Renal pelvis (tissue), 4 donors: ENCODE measurements around the gene TGFB1. TPM values are rescaled to one million over a fixed set of nuclear protein-coding genes. Genes with fewer than 3 reads are reported as not detected.
"Not testable (repeated sequence)": the region's sequence is repeated elsewhere in the genome, so short reads cannot be mapped to it uniquely, and the experiment has no call there.

Experiments
- DNase-seq: peaks from one replicate; pipeline ENCODE4 v3.0.0-alpha.2; 2013
- polyA plus RNA-seq, 3 donors: library from polyadenylated mRNA; unstranded; fragments of 120-200 nt; gene quantifications; one replicate each; pipeline ENCODE4 v1.2.1, GENCODE V29; 2013; ENCODE audit not compliant: insufficient read length in 3 of 3

Gene TGFB1
- polyA plus RNA-seq, 3 donors = 28.9 to 33.1 (median 29.3) TPM

GRCh38 chr19:41376241-41376997, 22.7 kb upstream of the TGFB1 start, which contains the start of gene TMEM91:
TSS of gene TMEM91 (plus strand) at chr19:41376533. CDS start at chr19:41378310, 1,777 bp downstream.
- DNase-seq = no peak

DNA sequence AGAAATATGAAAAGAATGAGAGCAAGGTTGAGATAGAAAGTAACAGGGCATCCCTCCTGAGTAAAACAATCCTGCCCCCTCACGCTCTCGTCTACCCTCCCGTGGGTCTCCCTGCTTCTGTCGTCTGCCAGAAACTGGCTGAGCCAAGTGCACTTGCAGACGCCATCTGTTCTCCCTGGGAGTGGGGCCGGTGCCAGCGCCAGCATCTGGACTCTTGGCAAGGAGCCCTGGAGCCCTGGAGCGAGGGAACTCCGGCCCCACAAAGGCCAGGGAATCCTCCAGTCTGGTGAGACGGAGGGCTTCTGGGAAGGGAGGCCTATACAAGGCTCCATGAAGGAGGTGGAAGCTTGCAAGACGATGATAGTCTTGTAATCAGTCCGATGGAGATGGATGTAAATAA, 20.3 kb upstream of the TGFB1 start:
- DNase-seq = no peak

- DNase-seq = no peak
These were observed 18.8 kb upstream of the TGFB1 start for GRCh38 chr19:41372501-41372900.

DNA sequence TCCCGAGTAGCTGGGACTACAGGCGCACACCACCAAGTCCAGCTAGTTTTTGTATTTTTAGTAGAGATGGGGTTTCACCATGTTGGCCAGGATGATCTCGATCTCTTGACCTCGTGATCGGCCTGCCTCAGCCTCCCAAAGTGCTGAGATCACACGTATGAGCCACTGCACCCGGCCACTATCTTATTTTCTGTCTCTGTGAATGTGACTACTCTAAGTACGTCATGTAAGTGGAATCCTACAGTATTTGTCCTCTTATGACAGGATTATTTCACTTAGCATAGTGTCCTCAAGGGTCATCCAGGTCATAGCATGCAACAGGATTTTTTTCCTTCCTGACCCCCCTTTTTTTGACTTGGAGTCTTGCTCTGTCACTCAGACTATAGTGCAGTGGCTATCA, 17.8 kb upstream of the TGFB1 start:
- no peak for DNase-seq

DNA sequence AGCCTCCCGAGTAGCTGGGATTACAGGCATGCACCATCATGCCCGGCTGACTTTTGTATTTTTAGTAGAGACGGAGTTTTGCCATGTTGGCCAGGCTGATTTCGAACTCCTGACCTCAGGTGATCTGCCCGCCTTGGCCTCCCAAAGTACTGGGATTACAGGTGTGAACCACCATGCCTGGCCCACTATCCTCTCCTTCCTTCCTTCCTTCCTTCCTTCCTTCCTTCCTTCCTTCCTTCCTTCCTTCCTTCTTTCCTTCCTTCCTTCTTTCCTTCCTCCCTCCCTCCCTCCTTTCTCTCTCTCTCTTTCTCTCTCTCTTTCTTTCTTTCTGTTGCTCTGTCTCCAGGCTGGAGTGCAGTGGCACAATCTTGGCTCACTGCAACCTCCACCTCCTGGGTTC, 17.4 kb upstream of the TGFB1 start:
- DNase-seq = not testable (repeated sequence)

GRCh38 chr19:41369769-41370168, 16.0 kb upstream of the TGFB1 start:
- DNase-seq = no peak

DNA sequence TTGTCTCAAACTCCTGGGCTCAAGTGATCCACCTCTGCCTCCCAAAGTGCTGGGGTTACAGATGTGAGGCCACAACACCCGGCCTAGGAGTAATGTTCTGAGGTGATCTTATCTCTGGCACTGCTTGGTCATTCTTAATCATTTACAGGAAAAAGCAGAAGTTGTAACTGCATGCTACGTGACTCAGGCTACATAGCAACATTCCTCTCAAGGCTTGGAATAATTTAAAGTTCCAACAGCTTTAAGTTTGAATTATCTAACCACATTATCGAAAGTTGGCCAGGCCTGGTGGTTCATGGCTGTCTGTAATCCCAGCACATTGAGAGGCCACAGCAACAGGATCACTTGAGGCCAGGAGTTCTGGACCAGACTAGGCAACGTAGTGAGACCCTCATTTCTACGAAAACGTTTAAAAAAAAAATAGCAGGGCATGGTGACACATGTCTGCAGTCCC, 14.2 kb upstream of the TGFB1 start:
- DNase-seq = no peak

DNA sequence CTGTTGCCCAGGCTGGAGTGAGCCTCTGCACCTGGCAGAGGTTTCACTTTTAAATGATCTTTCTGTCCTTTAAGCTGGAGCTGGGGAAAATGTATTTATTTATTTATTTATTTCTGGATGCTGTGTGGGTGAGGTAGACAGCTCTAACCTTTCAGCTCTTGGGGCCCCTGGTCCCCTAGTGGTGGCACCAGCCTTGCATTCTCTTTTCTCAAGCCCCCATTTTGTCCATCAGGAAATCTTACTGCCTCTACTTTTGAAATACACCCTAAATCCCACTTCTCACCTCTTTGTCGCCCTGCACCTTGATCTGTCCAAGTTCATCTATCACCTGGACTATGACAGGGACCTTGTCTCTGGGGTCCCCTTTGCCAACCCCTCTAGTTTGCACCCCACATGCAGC, 12.4 kb upstream of the TGFB1 start:
- DNase-seq = no peak

- no peak for DNase-seq
These were observed 11.0 kb upstream of the TGFB1 start for GRCh38 chr19:41364524-41365391.

DNA sequence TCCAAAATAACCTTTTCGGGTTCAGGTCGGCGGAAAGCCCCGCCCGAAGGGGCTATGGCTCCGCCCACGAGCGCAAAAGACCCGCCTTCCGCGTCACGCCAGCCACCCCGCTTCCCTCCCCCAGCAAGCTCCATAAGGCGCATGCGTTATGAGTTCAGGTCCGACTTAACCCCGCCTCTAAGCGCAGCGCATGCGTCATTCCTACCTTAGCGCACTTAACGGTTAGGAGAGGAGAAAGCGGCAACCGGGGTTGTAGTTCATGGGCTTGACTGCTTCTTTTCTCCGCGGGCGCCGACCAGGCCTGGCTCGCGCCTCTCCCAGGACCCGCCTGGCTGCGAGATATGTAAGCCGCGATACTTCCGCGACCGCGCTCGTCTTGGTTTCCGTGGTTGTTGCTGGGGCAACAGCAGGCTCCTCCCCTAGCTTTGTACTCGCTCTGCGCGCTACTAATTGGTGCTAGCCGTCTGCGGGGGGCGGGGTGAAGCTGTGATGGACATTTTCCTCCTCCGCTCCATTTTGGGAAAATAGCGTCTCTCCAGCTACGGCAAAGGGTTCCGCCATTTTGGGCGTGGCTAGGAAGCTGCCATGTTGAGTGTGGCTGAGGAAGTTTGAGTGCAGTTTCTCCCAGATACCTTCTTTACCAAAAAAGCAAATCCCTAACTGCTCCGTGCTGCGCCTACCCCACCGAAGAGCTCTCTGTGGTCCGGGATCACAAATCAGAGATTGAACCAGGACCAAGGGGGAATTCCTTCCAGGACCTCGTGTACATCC, 10.2 kb upstream of the TGFB1 start, which contains the start of gene B9D2:
Gene B9D2, minus strand, starts transcription at position 397 of the 771 bp plus-strand sequence. CDS start 630 bp downstream, outside the sequence.
- peak; percentile 99 for DNase-seq

- no peak for DNase-seq
These were observed 9.6 kb upstream of the TGFB1 start for GRCh38 chr19:41363371-41363752.

- DNase-seq = no peak
These were observed 8.6 kb upstream of the TGFB1 start for GRCh38 chr19:41362143-41362847.

DNA sequence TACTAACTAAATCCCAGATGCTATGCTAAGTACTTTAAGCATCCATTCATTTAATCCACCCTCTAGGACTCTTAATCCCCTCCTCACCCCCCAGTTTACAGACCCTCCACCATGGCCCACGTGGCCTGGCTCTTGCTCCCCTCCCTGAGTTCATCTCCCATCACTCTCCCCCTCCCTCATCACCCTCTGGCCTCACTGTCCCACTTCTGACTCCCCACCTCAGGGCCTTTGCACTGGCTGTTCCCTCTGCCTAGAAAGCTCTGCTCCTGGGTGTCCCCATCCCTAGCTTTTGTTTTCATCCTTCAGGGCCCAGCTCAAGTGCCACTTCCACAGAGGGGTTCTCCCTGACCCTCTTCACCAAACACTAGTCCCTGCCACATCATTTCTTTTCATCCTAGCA, 6.0 kb upstream of the TGFB1 start:
- DNase-seq = no peak

DNA sequence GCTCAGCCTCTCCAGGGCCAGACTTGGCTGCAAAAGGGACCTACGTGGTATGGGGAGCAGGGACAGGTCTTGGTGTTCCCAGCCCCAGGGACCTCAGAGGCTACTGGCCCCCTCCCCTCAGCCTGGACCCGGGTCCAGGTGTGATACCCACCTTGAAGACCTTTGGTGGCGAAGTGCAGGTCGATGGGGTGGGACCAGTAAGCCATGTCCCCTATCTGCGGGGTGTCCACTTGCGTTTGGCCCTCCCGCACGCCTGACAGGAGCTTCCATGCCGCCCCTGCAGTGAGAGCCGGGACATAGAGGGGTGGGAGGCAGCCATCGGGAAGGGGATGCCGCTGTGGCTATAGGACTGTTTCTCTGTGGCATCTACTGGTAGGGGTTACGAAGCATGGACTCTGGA, 4.0 kb upstream of the TGFB1 start:
- no peak for DNase-seq

DNA sequence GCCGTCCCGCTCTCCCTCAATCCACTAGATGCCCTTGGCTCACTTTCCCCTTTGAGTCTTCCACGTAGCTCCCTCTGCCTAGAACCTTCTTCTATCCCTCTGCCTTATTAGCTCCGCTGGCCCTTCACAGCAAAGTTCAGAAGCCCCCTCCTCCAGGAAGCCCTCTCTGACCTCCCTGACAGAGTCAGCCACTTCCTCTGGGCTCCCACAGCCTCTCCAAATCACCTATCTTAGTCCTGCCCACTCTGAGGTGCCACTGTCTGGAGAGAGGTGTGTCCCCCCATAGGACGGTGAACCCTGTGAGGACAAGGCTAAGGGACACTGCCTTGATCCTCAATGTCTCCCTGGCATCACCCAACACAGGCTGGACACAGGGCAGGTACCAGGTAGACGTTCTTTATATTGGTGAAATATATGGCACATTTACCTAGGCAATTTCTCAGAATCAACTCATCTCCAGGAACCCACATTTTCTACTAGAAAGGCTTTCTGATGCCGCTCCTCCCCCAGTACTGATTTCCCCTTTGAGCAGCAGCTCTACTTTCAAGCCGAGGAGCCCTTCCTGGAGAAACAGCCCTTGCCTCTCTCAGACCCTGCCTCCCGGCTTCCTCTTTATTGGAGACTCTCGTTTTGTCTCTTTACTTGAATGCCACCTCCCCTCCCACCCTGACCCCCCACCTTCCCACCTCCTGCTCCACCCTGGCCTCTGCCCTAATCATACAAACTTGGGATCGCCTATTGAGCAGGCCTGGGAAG, 3.4 kb upstream of the TGFB1 start:
- DNase-seq = no peak

DNA sequence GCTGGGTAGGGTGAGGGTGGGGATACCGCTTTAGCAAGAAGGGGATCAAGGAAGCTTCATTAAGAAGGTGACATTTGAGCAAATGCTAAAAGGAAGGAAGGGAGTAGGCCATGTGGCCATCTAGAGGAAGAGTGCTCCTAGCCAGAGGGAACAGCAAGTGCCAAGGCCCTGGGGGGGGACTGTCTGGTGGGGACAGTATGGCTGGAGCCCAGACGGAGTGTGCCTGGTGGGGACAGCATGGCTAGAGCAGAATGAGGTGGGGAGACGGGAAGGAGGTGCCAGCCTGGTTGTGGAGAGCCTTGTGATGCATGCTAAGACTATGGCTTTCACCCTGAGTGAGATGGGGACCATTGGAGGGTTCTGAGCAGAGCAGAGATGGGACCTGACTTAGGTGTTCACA, 2.1 kb upstream of the TGFB1 start:
- DNase-seq = no peak

DNA sequence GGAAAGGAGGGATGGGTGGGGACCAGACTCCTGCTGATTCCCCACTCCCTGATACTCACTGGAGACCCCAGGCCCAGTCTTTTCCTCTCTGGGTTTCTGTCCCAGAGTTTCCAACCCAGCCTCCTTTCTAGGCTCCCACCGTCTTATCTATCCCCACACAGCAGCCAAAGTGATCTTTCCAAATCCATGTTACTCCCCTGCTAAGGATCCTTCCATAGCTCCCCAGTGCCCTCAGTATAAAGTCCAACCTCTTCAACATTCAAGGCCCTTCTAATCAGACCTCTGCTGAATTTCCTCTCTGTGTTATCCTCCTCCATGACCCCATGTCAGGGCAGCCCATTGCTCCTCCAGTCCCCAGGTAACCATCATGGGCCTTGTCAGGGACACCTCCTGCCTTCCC, 1.3 kb upstream of the TGFB1 start:
- no peak for DNase-seq

DNA sequence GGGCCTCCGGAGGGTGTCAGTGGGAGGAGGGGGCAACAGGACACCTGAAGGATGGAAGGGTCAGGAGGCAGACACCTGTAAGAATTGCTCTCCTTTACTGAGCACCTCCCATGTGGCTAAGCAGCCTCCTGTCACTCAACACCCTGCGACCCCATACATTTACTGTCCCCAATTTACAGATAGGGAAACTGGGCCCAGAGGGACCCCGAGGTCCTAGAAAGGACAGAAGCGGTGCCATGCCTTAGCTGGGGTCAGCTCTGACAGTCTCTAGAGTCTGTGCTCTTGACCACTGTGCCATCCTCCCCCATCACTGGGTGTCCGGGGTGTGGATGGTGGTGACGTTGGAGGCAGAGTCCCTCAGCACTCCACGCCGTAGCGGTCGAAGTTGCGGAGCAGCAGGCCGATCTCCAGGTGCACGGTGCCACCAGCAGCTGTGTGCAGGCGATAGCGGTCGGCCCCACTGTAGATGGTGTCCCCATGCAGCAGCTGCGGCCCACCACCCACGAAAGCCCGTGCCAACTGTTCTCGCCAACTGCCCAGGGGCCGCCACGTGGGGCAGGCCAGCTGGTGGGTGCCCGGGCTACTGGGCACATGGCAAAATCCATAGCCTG, 726 bp upstream of the TGFB1 start:
- DNase-seq = no peak

DNA sequence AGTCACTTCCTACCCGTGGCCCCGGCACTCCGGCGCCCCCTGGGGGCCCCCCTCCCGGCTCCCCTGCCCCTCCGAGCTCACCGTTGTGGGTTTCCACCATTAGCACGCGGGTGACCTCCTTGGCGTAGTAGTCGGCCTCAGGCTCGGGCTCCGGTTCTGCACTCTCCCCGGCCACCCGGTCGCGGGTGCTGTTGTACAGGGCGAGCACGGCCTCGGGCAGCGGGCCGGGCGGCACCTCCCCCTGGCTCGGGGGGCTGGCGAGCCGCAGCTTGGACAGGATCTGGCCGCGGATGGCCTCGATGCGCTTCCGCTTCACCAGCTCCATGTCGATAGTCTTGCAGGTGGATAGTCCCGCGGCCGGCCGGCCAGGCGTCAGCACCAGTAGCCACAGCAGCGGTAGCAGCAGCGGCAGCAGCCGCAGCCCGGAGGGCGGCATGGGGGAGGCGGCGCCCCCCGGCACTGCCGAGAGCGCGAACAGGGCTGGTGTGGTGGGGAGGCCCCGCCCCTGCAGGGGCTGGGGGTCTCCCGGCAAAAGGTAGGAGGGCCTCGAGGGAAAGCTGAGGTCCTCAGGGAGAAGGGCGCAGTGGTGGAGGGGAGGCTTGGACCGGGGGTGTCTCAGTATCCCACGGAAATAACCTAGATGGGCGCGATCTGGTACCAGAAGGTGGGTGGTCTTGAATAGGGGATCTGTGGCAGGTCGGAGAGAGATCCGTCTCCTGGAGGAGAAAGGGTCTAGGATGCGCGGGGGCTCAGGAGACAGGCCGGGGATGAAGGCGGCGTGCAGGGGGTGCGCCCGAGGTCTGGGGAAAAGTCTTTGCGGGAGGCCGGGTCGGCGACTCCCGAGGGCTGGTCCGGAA, 885 bp downstream of the TGFB1 start:
- DNase-seq = no peak
